ENCODE measurements around the gene THEMIS.

DNA sequence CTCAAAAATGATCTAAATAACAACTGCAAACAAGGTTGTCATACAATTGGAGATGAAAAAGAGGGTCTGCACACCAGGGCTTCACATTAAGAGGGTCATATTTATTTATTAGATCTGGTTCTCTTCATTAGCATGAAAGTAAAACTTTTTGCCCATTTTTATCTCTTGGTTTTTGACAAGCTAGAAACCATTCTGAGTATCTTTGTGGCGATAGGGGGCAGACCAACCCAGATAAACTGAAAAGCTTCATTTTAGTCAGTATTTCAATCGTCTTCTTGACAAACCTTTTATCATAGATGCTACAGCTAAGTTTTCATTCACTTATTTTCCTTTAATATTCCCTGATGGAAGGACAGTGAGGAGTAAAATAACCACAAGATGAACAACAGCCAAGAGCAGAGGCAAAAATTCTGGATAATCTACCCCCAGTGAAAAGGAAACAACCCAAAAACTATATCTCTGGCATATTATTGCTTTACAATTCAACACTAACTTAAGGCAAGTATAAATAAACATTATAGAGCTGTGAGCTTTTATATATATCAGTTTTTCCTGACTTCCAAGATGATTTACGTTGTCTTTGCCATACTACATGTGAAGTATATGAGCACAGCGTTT, 45.2 kb downstream of the THEMIS start:
- TF ChIP-seq ZNF274 (IDR thresholded peaks at IDR 0.05; ENCODE audit: low read depth, low read length), result no peak
- no peak for TF ChIP-seq YY1 (IDR thresholded peaks at IDR 0.05; ENCODE audit: insufficient read depth, insufficient read length)
